ENCODE results near the gene STUM. TPM values are rescaled to one million over a fixed set of nuclear protein-coding genes. Genes with fewer than 3 reads are reported as not detected.

STUM gene
- polyA plus RNA-seq, 1 experiment, result not detected

- DNase-seq (ENCODE audit: low read depth, low spot score), result no peak
- Histone ChIP-seq H3K27ac (ENCODE audit: low read depth, low read length) (no peak overlapping the region), H3K9me3 (ENCODE audit: control insufficient read depth, insufficient read depth, low read length) (no peaks in the 10 kb centered on the region), H3K4me3 (ENCODE audit: low read depth, low read length) (no peak overlapping the region), H3K27me3 (ENCODE audit: control insufficient read depth, insufficient read depth, low read length) (peaks cover 15% of the 10 kb centered on the region)
- ChIA-PET CTCF (no interaction called here), POLR2A (no interaction called here)
- no peak for TF ChIP-seq CTCF (IDR thresholded peaks at IDR 0.05; ENCODE audit: low read depth, low read length)
Measured at GRCh38 chr1:226576601-226577000, 28.0 kb downstream of the STUM start.

GRCh38 chr1:226577401-226578180 lies 29.0 kb downstream of the STUM start:
- no peaks in the 10 kb centered on the region for H3K9me3 ChIP-seq (ENCODE audit: control insufficient read depth, insufficient read depth, low read length)
- TF ChIP-seq CTCF (IDR thresholded peaks at IDR 0.05; ENCODE audit: low read depth, low read length), result no peak
- H3K27me3 ChIP-seq (ENCODE audit: control insufficient read depth, insufficient read depth, low read length), result peaks cover 9% of the 10 kb centered on the region
- H3K27ac ChIP-seq (ENCODE audit: low read depth, low read length), result no peak overlapping the region
- DNase-seq (ENCODE audit: low read depth, low spot score), result no peak
- H3K4me3 ChIP-seq (ENCODE audit: low read depth, low read length), result no peak overlapping the region
- POLR2A ChIA-PET, result no interaction called here
- CTCF ChIA-PET, result interaction anchor here (0.6 kb wide), 1 partner anchor 170 kb away, joined by 5 read pairs; the partner anchor contains the start of gene PARP1

GRCh38 chr1:226578946-226579578 lies 30.5 kb downstream of the STUM start:
- no peak for DNase-seq (ENCODE audit: low read depth, low spot score)
- POLR2A ChIA-PET, result no interaction called here
- H3K4me3 ChIP-seq (ENCODE audit: low read depth, low read length), result no peak overlapping the region
- TF ChIP-seq CTCF (IDR thresholded peaks at IDR 0.05; ENCODE audit: low read depth, low read length), result no peak
- no peak overlapping the region for H3K27ac ChIP-seq (ENCODE audit: low read depth, low read length)
- H3K9me3 ChIP-seq (ENCODE audit: control insufficient read depth, insufficient read depth, low read length), result no peaks in the 10 kb centered on the region
- H3K27me3 ChIP-seq (ENCODE audit: control insufficient read depth, insufficient read depth, low read length), result peaks cover 9% of the 10 kb centered on the region
- CTCF ChIA-PET, result no interaction called here

- TF ChIP-seq CTCF (IDR thresholded peaks at IDR 0.05; ENCODE audit: low read depth, low read length), result no peak
- Histone ChIP-seq H3K27me3 (ENCODE audit: control insufficient read depth, insufficient read depth, low read length) (peaks cover 11% of the 10 kb centered on the region), H3K4me3 (ENCODE audit: low read depth, low read length) (no peak overlapping the region), H3K27ac (ENCODE audit: low read depth, low read length) (no peak overlapping the region), H3K9me3 (ENCODE audit: control insufficient read depth, insufficient read depth, low read length) (no peaks in the 10 kb centered on the region)
- ChIA-PET CTCF (no interaction called here), POLR2A (no interaction called here)
- DNase-seq (ENCODE audit: low read depth, low spot score), result no peak
Measured at GRCh38 chr1:226579781-226580323, 31.3 kb downstream of the STUM start.

Data from AG04450 (cell line).